T-helper 2 cell (primary cell): ENCODE measurements around the gene ANKRD44.
"Not testable (repeated sequence)": the region's sequence is repeated elsewhere in the genome, so short reads cannot be mapped to it uniquely, and the experiment has no call there.

ENCODE experiments used
- DNase-seq, 5 experiments: peaks; one replicate each; pipeline versions ENCODE4 v3.0.0 to v3.0.0-alpha.2; 2012 to 2022

ANKRD44 gene

GRCh38 chr2:197011801-197012641 is 298.6 kb downstream of the ANKRD44 start:
- DNase-seq = peak in 2 of 5 experiments; percentile 13 to 57

- no peak for DNase-seq
Observed at GRCh38 chr2:197011021-197011417, 299.6 kb downstream of the ANKRD44 start.

GRCh38 chr2:197010200-197011020 is 300.2 kb downstream of the ANKRD44 start:
- DNase-seq = no peak

GRCh38 chr2:197008741-197009341 is 301.7 kb downstream of the ANKRD44 start:
- DNase-seq = not testable (repeated sequence)

- no peak for DNase-seq
Observed at GRCh38 chr2:197007716-197008628, 302.6 kb downstream of the ANKRD44 start.

GRCh38 chr2:197001921-197002320 is 308.7 kb downstream of the ANKRD44 start:
- DNase-seq = no peak

GRCh38 chr2:196995757-196996314 is 314.7 kb downstream of the ANKRD44 start:
- no peak for DNase-seq

GRCh38 chr2:196994764-196995163 is 315.8 kb downstream of the ANKRD44 start:
- no peak for DNase-seq

GRCh38 chr2:196993617-196994016 is 317.0 kb downstream of the ANKRD44 start:
- DNase-seq = no peak

GRCh38 chr2:196992466-196992865 is 318.1 kb downstream of the ANKRD44 start:
- DNase-seq = no peak

- DNase-seq = no peak
Observed at GRCh38 chr2:196990788-196991461, 319.7 kb downstream of the ANKRD44 start.

- no peak for DNase-seq
Observed at GRCh38 chr2:196990092-196990491, 320.5 kb downstream of the ANKRD44 start.

- no peak for DNase-seq
Observed at GRCh38 chr2:196989496-196989895, 321.1 kb downstream of the ANKRD44 start.

- no peak for DNase-seq
Observed at GRCh38 chr2:196988639-196989038, 321.9 kb downstream of the ANKRD44 start.

GRCh38 chr2:196987649-196988364 is 322.8 kb downstream of the ANKRD44 start:
- DNase-seq = peak in 1 of 5 experiments; percentile 83

- no peak for DNase-seq
Observed at GRCh38 chr2:196987298-196987648, 323.3 kb downstream of the ANKRD44 start.

- no peak for DNase-seq
Observed at GRCh38 chr2:196985511-196986183, 324.9 kb downstream of the ANKRD44 start.

- no peak for DNase-seq
Observed at GRCh38 chr2:196984903-196985302, 325.7 kb downstream of the ANKRD44 start.

GRCh38 chr2:196983934-196984333 is 326.6 kb downstream of the ANKRD44 start:
- DNase-seq = no peak

GRCh38 chr2:196980473-196980872 is 330.1 kb downstream of the ANKRD44 start:
- no peak for DNase-seq
